Measurements from ENCODE around the gene OR2A1. TPM values are rescaled to one million over a fixed set of nuclear protein-coding genes. Genes with fewer than 3 reads are reported as not detected.
"Not testable (repeated sequence)": the region's sequence is repeated elsewhere in the genome, so short reads cannot be mapped to it uniquely, and the experiment has no call there.

Gene OR2A1
- total and polyA plus RNA-seq, 4 donors: under 0.01 to 0.08 (median 0.01) TPM; not detected in 1

GRCh38 chr7:144287171-144287784 is 24.9 kb upstream of the OR2A1 start:
- not testable (repeated sequence) for H3K9ac ChIP-seq (ENCODE audit: low read depth in 1 of 2, low read length in 2 of 2); H3K27me3 ChIP-seq (ENCODE audit: control insufficient read depth in 4 of 4, insufficient read depth in 4 of 4, low read length in 3 of 4); DNase-seq (ENCODE audit: low spot score); H3K27ac ChIP-seq (ENCODE audit: low read depth in 1 of 2, low read length in 2 of 2); H3K9me3 ChIP-seq (ENCODE audit: control insufficient read depth in 4 of 4, low read length in 3 of 4); H3K36me3 ChIP-seq (ENCODE audit: control insufficient read depth in 4 of 4, insufficient read depth in 3 of 4, low read depth in 1 of 4, low read length in 3 of 4); H3K4me3 ChIP-seq (ENCODE audit: low read depth in 1 of 3, low read length in 3 of 3); H3K4me1 ChIP-seq (ENCODE audit: control insufficient read depth in 4 of 4, insufficient read depth in 4 of 4, low read length in 3 of 4)
- WGBS: no CpG with 5 or more reads among the region's 3 CpGs

- not testable (repeated sequence) for H3K4me3 ChIP-seq (ENCODE audit: low read depth in 1 of 3, low read length in 3 of 3); DNase-seq (ENCODE audit: low spot score); H3K9ac ChIP-seq (ENCODE audit: low read depth in 1 of 2, low read length in 2 of 2); H3K36me3 ChIP-seq (ENCODE audit: control insufficient read depth in 4 of 4, insufficient read depth in 3 of 4, low read depth in 1 of 4, low read length in 3 of 4); H3K4me1 ChIP-seq (ENCODE audit: control insufficient read depth in 4 of 4, insufficient read depth in 4 of 4, low read length in 3 of 4); H3K27ac ChIP-seq (ENCODE audit: low read depth in 1 of 2, low read length in 2 of 2); H3K9me3 ChIP-seq (ENCODE audit: control insufficient read depth in 4 of 4, low read length in 3 of 4); H3K27me3 ChIP-seq (ENCODE audit: control insufficient read depth in 4 of 4, insufficient read depth in 4 of 4, low read length in 3 of 4)
- 81% methylated on average over 2 of the region's 4 CpGs for WGBS
Observed at GRCh38 chr7:144291607-144292006, 20.6 kb upstream of the OR2A1 start.

GRCh38 chr7:144292384-144293161 is 19.6 kb upstream of the OR2A1 start:
- DNase-seq (ENCODE audit: low spot score); H3K9me3 ChIP-seq (ENCODE audit: control insufficient read depth in 4 of 4, low read length in 3 of 4); H3K4me1 ChIP-seq (ENCODE audit: control insufficient read depth in 4 of 4, insufficient read depth in 4 of 4, low read length in 3 of 4); H3K27ac ChIP-seq (ENCODE audit: low read depth in 1 of 2, low read length in 2 of 2); H3K36me3 ChIP-seq (ENCODE audit: control insufficient read depth in 4 of 4, insufficient read depth in 3 of 4, low read depth in 1 of 4, low read length in 3 of 4); H3K4me3 ChIP-seq (ENCODE audit: low read depth in 1 of 3, low read length in 3 of 3); H3K9ac ChIP-seq (ENCODE audit: low read depth in 1 of 2, low read length in 2 of 2); H3K27me3 ChIP-seq (ENCODE audit: control insufficient read depth in 4 of 4, insufficient read depth in 4 of 4, low read length in 3 of 4): not testable (repeated sequence)
- WGBS: 98% methylated on average over 2 of the region's 14 CpGs

- H3K9me3 ChIP-seq (ENCODE audit: control insufficient read depth in 4 of 4, low read length in 3 of 4); H3K4me1 ChIP-seq (ENCODE audit: control insufficient read depth in 4 of 4, insufficient read depth in 4 of 4, low read length in 3 of 4); DNase-seq (ENCODE audit: low spot score); H3K9ac ChIP-seq (ENCODE audit: low read depth in 1 of 2, low read length in 2 of 2); H3K27me3 ChIP-seq (ENCODE audit: control insufficient read depth in 4 of 4, insufficient read depth in 4 of 4, low read length in 3 of 4); H3K4me3 ChIP-seq (ENCODE audit: low read depth in 1 of 3, low read length in 3 of 3); H3K36me3 ChIP-seq (ENCODE audit: control insufficient read depth in 4 of 4, insufficient read depth in 3 of 4, low read depth in 1 of 4, low read length in 3 of 4); H3K27ac ChIP-seq (ENCODE audit: low read depth in 1 of 2, low read length in 2 of 2): not testable (repeated sequence)
- WGBS: no CpG with 5 or more reads among the region's 60 CpGs
Observed at GRCh38 chr7:144293794-144294499, 18.3 kb upstream of the OR2A1 start.

GRCh38 chr7:144302578-144303303 is 9.5 kb upstream of the OR2A1 start:
- H3K4me3 ChIP-seq (ENCODE audit: low read depth in 1 of 3, low read length in 3 of 3); H3K27ac ChIP-seq (ENCODE audit: low read depth in 1 of 2, low read length in 2 of 2); H3K36me3 ChIP-seq (ENCODE audit: control insufficient read depth in 4 of 4, insufficient read depth in 3 of 4, low read depth in 1 of 4, low read length in 3 of 4); H3K4me1 ChIP-seq (ENCODE audit: control insufficient read depth in 4 of 4, insufficient read depth in 4 of 4, low read length in 3 of 4); H3K27me3 ChIP-seq (ENCODE audit: control insufficient read depth in 4 of 4, insufficient read depth in 4 of 4, low read length in 3 of 4); H3K9me3 ChIP-seq (ENCODE audit: control insufficient read depth in 4 of 4, low read length in 3 of 4); H3K9ac ChIP-seq (ENCODE audit: low read depth in 1 of 2, low read length in 2 of 2); DNase-seq (ENCODE audit: low spot score): not testable (repeated sequence)
- WGBS: no CpG with 5 or more reads among the region's 1 CpG

GRCh38 chr7:144303607-144304006 is 8.6 kb upstream of the OR2A1 start:
- WGBS: no CpG with 5 or more reads among the region's 5 CpGs
- DNase-seq (ENCODE audit: low spot score): not testable (repeated sequence)

GRCh38 chr7:144305156-144305555 is 7.1 kb upstream of the OR2A1 start:
- not testable (repeated sequence) for H3K9ac ChIP-seq (ENCODE audit: low read depth in 1 of 2, low read length in 2 of 2); H3K27me3 ChIP-seq (ENCODE audit: control insufficient read depth in 4 of 4, insufficient read depth in 4 of 4, low read length in 3 of 4); H3K4me1 ChIP-seq (ENCODE audit: control insufficient read depth in 4 of 4, insufficient read depth in 4 of 4, low read length in 3 of 4); H3K9me3 ChIP-seq (ENCODE audit: control insufficient read depth in 4 of 4, low read length in 3 of 4); H3K4me3 ChIP-seq (ENCODE audit: low read depth in 1 of 3, low read length in 3 of 3); DNase-seq (ENCODE audit: low spot score); H3K27ac ChIP-seq (ENCODE audit: low read depth in 1 of 2, low read length in 2 of 2); H3K36me3 ChIP-seq (ENCODE audit: control insufficient read depth in 4 of 4, insufficient read depth in 3 of 4, low read depth in 1 of 4, low read length in 3 of 4)
- WGBS: no CpG with 5 or more reads among the region's 2 CpGs

More at GRCh38 chr7:144303607-144304006, 8.6 kb upstream of the OR2A1 start:
- H3K9me3 ChIP-seq (ENCODE audit: control insufficient read depth in 4 of 4, low read length in 3 of 4); H3K4me1 ChIP-seq (ENCODE audit: control insufficient read depth in 4 of 4, insufficient read depth in 4 of 4, low read length in 3 of 4); H3K9ac ChIP-seq (ENCODE audit: low read depth in 1 of 2, low read length in 2 of 2); H3K27ac ChIP-seq (ENCODE audit: low read depth in 1 of 2, low read length in 2 of 2); H3K4me3 ChIP-seq (ENCODE audit: low read depth in 1 of 3, low read length in 3 of 3); H3K27me3 ChIP-seq (ENCODE audit: control insufficient read depth in 4 of 4, insufficient read depth in 4 of 4, low read length in 3 of 4); H3K36me3 ChIP-seq (ENCODE audit: control insufficient read depth in 4 of 4, insufficient read depth in 3 of 4, low read depth in 1 of 4, low read length in 3 of 4): not testable (repeated sequence)

GRCh38 chr7:144309702-144310101 is 2.5 kb upstream of the OR2A1 start:
- not testable (repeated sequence) for DNase-seq (ENCODE audit: low spot score); H3K9ac ChIP-seq (ENCODE audit: low read depth in 1 of 2, low read length in 2 of 2); H3K27me3 ChIP-seq (ENCODE audit: control insufficient read depth in 4 of 4, insufficient read depth in 4 of 4, low read length in 3 of 4); H3K36me3 ChIP-seq (ENCODE audit: control insufficient read depth in 4 of 4, insufficient read depth in 3 of 4, low read depth in 1 of 4, low read length in 3 of 4); H3K9me3 ChIP-seq (ENCODE audit: control insufficient read depth in 4 of 4, low read length in 3 of 4); H3K27ac ChIP-seq (ENCODE audit: low read depth in 1 of 2, low read length in 2 of 2); H3K4me3 ChIP-seq (ENCODE audit: low read depth in 1 of 3, low read length in 3 of 3); H3K4me1 ChIP-seq (ENCODE audit: control insufficient read depth in 4 of 4, insufficient read depth in 4 of 4, low read length in 3 of 4)
- no CpG with 5 or more reads among the region's 2 CpGs for WGBS

All from liver (tissue), 9 donors.